Neutrophil (primary cell): ENCODE results near the gene PCDHGB2.
"Not testable (repeated sequence)": the region's sequence is repeated elsewhere in the genome, so short reads cannot be mapped to it uniquely, and the experiment has no call there.

Experiments
- H3K27ac ChIP-seq: fragments of 200-600 bp; sonication (generic); 2 replicates; pipeline ENCODE4 v1.5.1; 2016; ENCODE audit warnings: mild to moderate bottlenecking, moderate library complexity
- H3K27me3 ChIP-seq: fragments of 200-600 bp; sonication (generic); 2 replicates; pipeline ENCODE4 v1.6.0; 2016; ENCODE audit warnings: mild to moderate bottlenecking
- H3K36me3 ChIP-seq: fragments of 200-600 bp; sonication (generic); 2 replicates; pipeline ENCODE4 v1.5.1; 2017
- H3K4me1 ChIP-seq, 2 experiments: fragments of 200-600 bp in 1 of 2; sonication (generic) in 1 of 2; 1 replicate in 1 of 2; 2 replicates in 1 of 2; pipeline versions ENCODE4 v1.5.1 to v1.6.1; 2013 to 2016; ENCODE audit warnings: low read depth in 1 of 2, low read length in 1 of 2, mild to moderate bottlenecking in 1 of 2, moderate library complexity in 1 of 2; ENCODE audit not compliant: control insufficient read depth in 1 of 2, insufficient read depth in 1 of 2
- H3K4me3 ChIP-seq, 2 experiments: fragments of 200-600 bp in 1 of 2; sonication (generic) in 1 of 2; 1 replicate in 1 of 2; 2 replicates in 1 of 2; pipeline ENCODE4 v1.5.1; 2013 to 2016; ENCODE audit warnings: low read depth in 1 of 2, low read length in 1 of 2, mild to moderate bottlenecking in 1 of 2, moderate library complexity in 1 of 2
- H3K9me3 ChIP-seq: fragments of 200-600 bp; sonication (generic); 2 replicates; pipeline ENCODE4 v1.5.1; 2016
- TF ChIP-seq, protein P1 (sequence below): fragments of 200-600 bp; sonication (generic); IDR thresholded peaks from 2 replicates; pipeline ENCODE4 v1.5.1; 2016; ENCODE audit warnings: antibody characterized with exemption

Gene PCDHGB2

DNA sequence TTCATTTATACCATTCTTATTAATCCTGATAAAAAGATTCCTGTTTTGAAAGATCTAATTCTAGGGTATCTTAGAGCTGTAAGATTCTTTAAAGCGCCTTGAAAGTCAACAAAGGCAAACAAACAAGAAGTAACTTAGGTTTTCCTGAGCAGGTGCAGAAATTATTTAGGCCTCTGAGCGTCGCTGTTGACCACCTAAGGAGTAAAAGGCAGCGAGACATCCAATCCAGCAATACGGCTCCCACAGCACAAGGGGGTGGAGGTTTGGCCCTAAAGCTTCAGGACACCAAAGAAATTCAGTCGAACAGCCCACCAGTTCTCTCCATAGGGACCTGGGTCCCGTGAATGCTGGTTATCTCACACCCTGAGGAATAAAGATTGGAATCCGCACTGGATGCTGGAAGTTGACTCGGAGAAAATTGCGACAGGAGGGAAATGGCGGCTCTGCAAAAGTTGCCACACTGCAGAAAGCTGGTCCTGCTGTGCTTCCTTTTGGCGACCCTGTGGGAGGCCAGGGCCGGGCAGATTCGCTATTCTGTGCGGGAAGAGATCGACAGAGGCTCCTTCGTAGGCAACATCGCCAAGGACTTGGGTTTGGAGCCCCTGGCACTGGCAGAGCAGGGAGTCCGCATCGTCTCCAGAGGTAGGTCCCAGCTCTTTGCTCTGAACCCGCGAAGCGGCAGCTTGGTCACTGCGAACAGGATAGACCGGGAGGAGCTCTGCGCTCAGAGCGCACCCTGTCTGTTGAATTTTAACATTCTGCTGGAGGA lies 21.1 kb upstream of the PCDHGB2 start, which contains the start of gene PCDHGA2:
Gene PCDHGA2, plus strand, starts transcription at position 223 of the 769 bp plus-strand sequence.
- TF ChIP-seq, protein P1, sequence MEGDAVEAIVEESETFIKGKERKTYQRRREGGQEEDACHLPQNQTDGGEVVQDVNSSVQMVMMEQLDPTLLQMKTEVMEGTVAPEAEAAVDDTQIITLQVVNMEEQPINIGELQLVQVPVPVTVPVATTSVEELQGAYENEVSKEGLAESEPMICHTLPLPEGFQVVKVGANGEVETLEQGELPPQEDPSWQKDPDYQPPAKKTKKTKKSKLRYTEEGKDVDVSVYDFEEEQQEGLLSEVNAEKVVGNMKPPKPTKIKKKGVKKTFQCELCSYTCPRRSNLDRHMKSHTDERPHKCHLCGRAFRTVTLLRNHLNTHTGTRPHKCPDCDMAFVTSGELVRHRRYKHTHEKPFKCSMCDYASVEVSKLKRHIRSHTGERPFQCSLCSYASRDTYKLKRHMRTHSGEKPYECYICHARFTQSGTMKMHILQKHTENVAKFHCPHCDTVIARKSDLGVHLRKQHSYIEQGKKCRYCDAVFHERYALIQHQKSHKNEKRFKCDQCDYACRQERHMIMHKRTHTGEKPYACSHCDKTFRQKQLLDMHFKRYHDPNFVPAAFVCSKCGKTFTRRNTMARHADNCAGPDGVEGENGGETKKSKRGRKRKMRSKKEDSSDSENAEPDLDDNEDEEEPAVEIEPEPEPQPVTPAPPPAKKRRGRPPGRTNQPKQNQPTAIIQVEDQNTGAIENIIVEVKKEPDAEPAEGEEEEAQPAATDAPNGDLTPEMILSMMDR = no peak
- Histone ChIP-seq H3K4me3 (no peak within 1 kb of the TSS), H3K27me3 (peaks cover 100% of the 10 kb centered on the region), H3K36me3 (no peaks in the 10 kb centered on the region), H3K4me1 (no peaks in the 10 kb centered on the region), H3K9me3 (peaks cover 11% of the 10 kb centered on the region), H3K27ac (no peak within 1 kb of the TSS)

- H3K36me3 ChIP-seq, H3K4me1 ChIP-seq, H3K4me3 ChIP-seq, H3K27ac ChIP-seq: not testable (repeated sequence)
- peaks cover 17% of the 10 kb centered on the region for H3K9me3 ChIP-seq
- H3K27me3 ChIP-seq = peaks cover 98% of the 10 kb centered on the region
These were observed 18.9 kb upstream of the PCDHGB2 start for GRCh38 chr5:141340781-141341354.

- Histone ChIP-seq H3K27me3 (peaks cover 94% of the 10 kb centered on the region), H3K4me3 (no peak overlapping the region), H3K27ac (no peak overlapping the region), H3K9me3 (peaks cover 17% of the 10 kb centered on the region), H3K36me3 (no peaks in the 10 kb centered on the region), H3K4me1 (no peaks in the 10 kb centered on the region)
- TF ChIP-seq, protein P1 = no peak
These were observed 17.0 kb upstream of the PCDHGB2 start for GRCh38 chr5:141342773-141343172.

- Histone ChIP-seq H3K4me3 (peak within 1 kb of the TSS in 1 of 2 experiments; percentile 4), H3K27me3 (peaks cover 89% of the 10 kb centered on the region), H3K27ac (no peak within 1 kb of the TSS), H3K9me3 (peaks cover 17% of the 10 kb centered on the region), H3K4me1 (no peaks in the 10 kb centered on the region), H3K36me3 (no peaks in the 10 kb centered on the region)
- TF ChIP-seq, protein P1 = no peak
These were observed 16.4 kb upstream of the PCDHGB2 start, which contains the start of gene PCDHGA3 for GRCh38 chr5:141343242-141343952. TSS of gene PCDHGA3 (plus strand) at chr5:141343829. CDS start at chr5:141344034, 205 bp downstream.

GRCh38 chr5:141343953-141344463 lies 15.8 kb upstream of the PCDHGB2 start:
- Histone ChIP-seq H3K27me3 (peaks cover 89% of the 10 kb centered on the region), H3K4me1 (no peaks in the 10 kb centered on the region), H3K4me3 (peak overlapping the region in 1 of 2 experiments; percentile 4), H3K36me3 (no peaks in the 10 kb centered on the region), H3K9me3 (peaks cover 17% of the 10 kb centered on the region), H3K27ac (no peak overlapping the region)
- TF ChIP-seq, protein P1 = no peak
